GM19372 (cell line): ENCODE data around the gene NDUFB7.
"Not testable (repeated sequence)": the region's sequence is repeated elsewhere in the genome, so short reads cannot be mapped to it uniquely, and the experiment has no call there.

ENCODE experiments used
- ATAC-seq: cut with Tn5 transposase; IDR thresholded peaks from one replicate; pipeline ENCODE4 v1.9.1; 2021; ENCODE audit warnings: mild to moderate bottlenecking, low read depth, moderate library complexity; ENCODE audit not compliant: unreplicated experiment

NDUFB7 gene

GRCh38 chr19:14575428-14575980 is 3.6 kb upstream of the NDUFB7 start:
- ATAC-seq = no peak

GRCh38 chr19:14570864-14571527 is 870 bp downstream of the NDUFB7 start:
- no peak for ATAC-seq

DNA sequence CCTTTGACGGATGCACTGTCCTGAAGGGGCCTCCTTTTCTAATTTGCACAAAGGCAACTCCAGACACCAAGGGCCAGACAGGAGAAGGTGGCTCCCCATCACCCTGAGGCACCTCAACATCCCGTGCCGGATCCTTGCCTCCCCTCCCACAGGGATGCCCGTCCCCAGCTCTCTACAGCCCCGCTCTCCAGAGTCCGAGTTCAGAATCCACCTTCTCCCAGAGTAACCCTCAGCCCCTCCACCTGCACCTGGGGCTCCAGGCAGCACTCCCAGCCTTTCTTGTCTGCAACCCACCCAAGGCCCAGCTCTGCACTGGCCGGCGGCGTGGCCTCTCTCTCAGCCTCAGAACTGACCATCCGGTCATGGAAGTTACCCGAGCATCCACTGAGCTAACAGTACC is 4.8 kb downstream of the NDUFB7 start:
- no peak for ATAC-seq

- no peak for ATAC-seq
These were observed 5.2 kb downstream of the NDUFB7 start for GRCh38 chr19:14566712-14567077.

DNA sequence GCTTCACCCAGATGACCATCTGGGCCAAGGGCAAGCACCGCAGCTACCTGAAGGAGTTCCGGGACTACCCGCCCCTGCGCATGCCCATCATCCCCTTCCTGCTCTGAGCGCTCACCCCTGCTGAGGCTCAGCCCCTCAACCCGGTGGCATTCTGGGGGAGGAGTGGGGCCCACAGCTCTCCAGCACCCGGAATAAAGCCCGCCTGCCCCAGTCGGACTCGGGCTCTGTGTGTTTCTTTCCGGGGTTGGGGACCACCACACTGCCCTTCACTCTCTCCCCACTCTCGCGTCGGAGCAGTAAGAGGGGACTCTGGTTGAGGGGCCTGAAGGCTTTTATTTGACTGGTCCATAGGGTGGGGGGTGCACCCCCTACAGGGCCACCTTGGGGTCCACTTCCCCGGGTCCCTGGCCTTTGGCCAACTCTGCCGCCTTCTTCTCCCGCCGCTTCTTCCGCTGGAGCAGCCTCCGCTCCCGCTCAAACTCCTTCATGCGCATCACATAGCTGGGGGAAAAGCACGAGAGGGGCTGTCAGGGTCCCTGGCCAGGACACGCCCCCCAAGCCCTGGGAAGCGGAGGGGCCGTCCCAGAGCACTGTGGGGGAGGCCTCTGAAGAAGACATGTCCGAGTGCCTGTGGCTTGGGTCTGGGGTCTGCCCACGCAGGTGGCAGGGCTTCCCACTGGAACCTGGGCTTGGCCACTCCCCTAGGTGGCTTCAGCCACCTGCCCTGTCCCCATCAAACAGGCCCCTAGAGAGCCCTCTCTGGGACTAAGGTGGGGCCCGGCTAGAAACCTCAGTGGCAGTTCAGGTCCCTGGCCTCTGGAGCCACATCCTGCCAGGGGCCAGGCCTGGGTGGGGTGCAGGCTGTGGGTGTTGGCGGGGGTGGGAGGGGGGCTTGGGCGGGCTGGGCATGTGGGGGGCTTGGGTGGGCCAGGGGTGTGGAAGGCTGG is 5.8 kb downstream of the NDUFB7 start:
- no peak for ATAC-seq

GRCh38 chr19:14565298-14565679 is 6.6 kb downstream of the NDUFB7 start:
- no peak for ATAC-seq

- ATAC-seq = not testable (repeated sequence)
These were observed 7.1 kb downstream of the NDUFB7 start for GRCh38 chr19:14564652-14565297.

DNA sequence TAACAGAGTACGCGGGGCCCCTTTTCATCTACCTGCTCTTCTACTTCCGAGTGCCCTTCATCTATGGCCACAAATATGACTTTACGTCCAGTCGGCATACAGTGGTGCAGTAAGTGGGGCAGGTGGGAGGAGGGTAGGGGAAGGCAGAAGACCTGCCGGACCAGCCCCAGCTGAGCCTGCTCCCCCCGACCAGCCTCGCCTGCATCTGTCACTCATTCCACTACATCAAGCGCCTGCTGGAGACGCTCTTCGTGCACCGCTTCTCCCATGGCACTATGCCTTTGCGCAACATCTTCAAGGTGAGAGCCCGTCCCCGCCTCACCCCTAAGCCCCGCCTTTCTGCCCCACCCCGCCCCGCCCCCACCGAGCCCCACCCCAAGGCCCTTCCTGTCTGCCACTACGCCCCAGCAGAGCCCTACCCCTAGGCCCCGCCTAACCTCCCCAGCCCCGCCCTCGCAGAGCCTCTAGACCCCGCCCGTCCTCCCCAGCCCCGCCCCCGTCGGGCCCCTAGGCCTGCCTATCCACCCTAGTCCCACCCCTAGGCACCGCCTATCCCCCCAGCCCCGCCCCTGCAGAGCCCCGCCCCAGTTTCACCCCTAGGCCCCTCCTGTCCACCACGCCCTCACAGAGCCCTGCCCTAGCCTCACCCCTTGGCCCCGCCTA is 7.7 kb downstream of the NDUFB7 start:
- ATAC-seq = no peak

DNA sequence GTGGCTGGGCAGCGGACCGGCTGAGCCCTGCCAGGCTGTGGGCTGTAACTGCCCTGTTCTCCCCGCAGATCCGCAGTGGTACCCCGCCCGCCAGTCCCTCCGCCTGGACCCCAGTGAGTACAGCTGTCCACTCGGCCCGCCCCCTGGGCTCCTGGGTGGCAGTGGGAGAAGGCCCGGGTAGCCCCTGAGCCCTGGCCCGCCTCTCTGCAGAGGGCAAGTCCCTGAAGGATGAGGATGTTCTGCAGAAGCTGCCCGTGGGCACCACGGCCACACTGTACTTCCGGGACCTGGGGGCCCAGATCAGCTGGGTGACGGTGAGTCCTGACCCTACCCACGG is 8.3 kb downstream of the NDUFB7 start:
- no peak for ATAC-seq

GRCh38 chr19:14562660-14563589 is 8.9 kb downstream of the NDUFB7 start:
- no peak for ATAC-seq

DNA sequence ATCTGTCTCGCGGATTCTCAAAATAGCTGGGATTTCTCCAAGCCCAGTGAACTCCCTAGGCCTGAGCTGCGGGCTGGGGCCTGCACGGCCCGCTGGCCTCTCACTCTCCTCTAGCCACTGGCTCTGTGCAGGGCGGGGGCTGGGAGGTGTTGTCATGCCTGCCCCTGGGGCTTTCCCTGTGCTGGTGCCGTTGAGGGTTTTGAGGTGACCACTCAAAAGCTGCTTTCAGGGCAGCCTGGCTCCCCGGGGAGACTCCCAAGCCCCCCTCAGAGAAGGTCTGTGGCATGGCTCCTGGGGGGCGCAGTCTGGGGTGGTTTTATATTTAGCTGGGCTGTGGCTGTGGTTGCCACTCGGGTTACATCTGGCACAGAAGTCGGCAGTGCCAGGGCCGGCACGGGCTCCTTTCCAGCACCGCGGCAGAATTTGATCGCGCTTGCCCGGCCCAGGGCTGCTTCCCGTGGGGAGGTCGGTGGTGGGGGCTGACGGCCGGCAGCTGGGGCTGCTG is 10.0 kb downstream of the NDUFB7 start:
- no peak for ATAC-seq

GRCh38 chr19:14561249-14561648 is 10.6 kb downstream of the NDUFB7 start:
- ATAC-seq = no peak

- ATAC-seq = no peak
These were observed 11.1 kb downstream of the NDUFB7 start for GRCh38 chr19:14560776-14561108.

- no peak for ATAC-seq
These were observed 11.7 kb downstream of the NDUFB7 start for GRCh38 chr19:14559916-14560775.

DNA sequence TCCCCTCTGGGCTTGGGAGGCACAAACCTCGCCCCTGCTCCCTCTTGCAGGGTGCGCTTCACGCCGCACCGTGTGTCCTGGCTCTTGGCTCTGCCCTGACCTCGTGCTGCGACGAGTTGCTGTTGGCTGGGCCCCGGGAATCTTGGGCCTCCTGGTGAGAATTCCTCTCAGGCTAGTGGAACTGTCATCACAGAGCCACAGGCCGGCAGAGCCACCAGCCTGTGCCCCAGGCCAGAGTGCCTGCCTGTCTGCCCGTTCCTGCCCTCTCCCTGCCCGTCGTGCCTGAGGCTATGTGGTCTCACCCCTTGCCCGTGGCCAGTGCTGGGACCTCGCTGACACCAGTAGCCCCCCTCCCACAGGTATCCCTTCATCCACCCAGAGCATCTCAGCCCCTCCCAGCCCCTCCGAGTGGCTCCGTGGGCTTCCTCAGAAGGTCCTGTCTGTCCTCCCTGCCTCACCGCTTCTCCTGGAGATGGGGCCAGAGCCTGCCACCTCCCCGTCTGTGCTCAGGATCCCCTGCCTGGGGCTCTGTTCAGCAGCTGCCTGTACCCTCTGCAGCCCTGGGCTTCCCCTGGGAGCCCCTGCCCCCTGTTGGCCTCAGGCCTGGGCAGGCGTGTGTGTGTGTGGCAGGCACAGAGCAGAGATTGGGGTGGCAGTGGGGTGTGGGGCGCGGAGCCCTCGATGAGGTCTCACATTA is 13.3 kb downstream of the NDUFB7 start:
- ATAC-seq = no peak

- peak; percentile 62 for ATAC-seq
These were observed 15.1 kb downstream of the NDUFB7 start for GRCh38 chr19:14556662-14557188.

GRCh38 chr19:14555918-14556661 is 15.8 kb downstream of the NDUFB7 start:
- no peak for ATAC-seq
